ENCODE results near the gene ZNF583.

Gene ZNF583

GRCh38 chr19:56474308-56474707 lies 70.2 kb downstream of the ZNF583 start:
- DNase-seq (ENCODE audit: low spot score): no peak

GRCh38 chr19:56476093-56476492 lies 72.0 kb downstream of the ZNF583 start:
- no peak for DNase-seq (ENCODE audit: low spot score)
